EL (cell line): Measurements from ENCODE around the gene MTR.

ENCODE experiments used
- DNase-seq: peaks from one replicate; pipeline ENCODE4 v3.0.0-alpha.2; 2016

The MTR gene

DNA sequence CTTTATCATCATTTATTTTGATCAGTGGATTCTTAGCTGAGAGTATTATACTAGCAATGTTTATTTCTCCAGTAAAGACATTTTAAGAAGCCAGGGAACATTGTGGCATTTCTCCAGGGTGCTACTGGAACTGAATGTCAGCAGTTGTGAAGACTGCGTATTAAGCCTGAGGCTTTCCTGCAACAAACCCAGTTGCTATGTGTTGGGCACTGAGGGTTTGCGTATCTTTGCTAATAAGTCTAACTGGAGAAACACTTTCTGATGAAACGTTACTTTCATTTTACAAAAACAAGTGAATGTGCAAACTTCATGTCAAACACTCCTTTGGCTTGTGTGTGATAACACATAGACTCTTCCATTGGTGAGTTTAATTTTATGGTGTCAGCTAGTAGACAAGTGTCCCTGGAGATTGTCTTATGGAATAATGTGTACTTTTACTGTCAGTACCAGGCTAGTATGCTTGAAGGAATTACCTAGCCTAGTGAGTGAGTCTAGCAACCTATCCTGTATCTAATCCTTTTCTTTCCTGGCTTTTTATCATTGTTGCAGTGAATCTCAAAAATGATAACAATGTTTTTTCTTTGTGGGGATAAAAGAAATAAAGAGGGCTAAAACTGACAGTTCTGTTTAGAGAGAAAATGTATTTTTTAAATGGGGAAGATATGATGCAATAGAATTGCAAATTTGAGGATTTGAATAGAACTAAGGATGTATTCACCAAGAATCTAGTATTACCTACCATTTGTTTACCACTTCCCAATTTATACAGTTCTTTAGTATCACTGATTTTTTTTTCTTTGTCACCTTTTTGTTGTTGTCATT lies 70.1 kb downstream of the MTR start:
- DNase-seq, result no peak

DNA sequence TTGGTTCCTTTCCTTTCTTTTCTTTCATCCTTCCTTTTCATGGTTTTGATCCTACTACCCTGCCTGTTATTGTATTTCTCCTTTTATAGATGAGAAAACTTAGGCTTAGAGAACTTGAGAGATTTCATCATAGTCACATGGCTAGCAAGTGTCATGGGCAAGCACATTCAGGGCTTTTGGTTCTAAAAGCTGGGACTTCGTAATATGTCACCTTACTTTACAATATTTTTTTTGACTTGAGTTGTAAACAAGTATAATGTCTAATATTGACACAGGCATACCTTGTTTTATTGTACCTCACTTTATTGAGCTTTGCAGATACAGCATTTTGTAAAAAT lies 70.7 kb downstream of the MTR start:
- no peak for DNase-seq

DNA sequence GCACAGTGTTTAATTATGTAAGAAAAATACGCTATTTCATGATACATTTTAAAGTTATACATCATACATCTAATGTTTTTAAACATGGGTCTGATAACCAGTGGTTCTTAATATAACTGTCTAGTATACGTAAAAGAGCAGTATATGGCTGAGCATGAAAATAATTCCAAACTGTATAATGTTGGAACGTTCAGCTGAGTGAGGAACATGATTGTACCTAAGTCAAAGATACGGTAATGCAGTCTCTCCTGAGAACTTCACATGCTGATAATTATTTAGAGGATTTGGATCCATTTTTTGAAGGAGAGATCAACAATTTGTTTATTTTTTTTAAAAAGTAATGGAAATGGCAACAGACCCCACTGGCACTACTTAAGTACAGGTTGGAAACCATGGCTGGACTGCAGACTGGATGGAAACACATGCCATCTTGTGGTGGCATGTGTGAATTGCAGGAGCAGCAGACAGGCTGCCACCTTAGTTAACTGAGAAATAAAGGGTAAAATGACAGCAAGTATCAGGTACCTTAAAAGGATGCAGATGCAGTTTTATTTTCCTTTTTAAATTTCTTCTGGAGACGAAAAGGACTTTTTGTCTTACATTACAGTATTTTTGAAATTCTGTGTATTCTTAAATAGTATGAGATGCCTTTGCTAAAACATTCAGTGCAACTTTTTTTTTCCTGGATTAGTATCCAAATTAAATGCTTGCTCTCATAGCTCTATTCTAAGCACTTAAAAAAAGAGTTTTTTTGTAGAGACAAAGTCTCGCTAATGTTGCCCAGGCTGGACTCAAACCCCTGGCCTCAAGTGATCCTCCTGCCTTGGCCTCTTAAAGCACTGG lies 73.8 kb downstream of the MTR start:
- peak; percentile 62 for DNase-seq

DNA sequence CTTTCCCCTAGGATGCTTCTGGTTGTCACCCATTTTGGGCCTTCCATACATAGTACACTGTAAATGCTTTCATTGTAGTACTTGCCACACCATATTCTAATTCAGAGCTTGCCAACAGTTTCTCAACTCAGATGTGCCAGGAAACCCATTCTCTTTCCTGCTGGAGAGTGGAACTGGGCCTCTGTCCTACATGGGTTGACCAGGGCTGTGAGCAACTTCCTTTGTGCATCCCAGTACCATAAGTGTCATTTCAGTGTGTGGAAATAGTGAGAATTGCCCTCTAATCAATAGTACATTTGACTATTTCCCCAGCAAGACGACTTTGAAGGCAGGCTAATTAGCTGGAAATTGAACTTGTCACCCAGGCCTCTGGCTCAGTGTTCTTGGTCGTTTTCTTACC lies 74.8 kb downstream of the MTR start:
- DNase-seq, result no peak

DNA sequence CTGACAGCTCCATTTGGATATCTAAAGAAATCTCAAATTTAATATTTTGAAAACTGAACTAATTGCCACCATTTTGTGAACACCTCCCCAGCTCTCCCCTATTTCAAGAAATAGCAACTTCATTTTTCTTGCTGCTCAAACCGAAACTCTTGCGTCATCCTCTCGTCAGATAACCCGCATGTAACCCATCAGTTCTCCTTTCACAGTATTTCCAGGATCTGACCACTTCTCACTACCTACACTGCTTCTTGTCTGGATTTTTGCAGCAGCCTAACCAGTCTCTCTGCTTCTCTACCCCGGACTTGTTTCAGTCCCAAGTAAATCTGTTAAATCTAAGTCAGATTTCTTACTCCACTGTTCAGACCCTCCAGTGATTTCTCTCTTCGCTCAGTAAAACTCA lies 75.6 kb downstream of the MTR start:
- no peak for DNase-seq

DNA sequence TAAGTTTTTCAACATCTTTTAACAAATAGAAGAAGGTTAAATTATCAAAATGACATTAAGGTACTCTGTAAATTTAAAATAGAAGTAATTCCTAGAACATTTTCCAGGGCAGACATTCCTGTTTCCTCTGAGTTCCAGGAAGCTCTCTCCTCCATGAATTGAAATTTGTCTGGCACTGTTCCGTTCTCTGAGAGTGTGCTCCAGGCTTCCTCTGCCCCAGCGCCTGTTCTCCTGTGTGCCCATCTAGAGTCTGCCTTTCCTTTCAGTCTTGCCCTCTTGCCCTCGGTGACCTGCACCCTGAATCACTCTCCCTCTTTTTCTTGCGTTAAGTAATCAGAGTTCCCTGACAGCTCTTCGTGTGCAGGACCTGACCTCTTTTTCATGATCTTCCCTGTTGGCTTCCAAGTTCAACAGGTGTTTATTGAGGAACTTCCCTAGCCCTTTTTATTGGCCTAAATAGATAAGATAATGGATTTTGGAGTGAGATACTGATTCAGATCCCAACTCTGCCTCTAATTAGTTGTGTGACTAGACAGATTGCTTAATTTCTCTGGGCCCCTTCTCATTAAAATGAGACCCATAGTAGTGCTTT lies 77.1 kb downstream of the MTR start:
- DNase-seq, result no peak

DNA sequence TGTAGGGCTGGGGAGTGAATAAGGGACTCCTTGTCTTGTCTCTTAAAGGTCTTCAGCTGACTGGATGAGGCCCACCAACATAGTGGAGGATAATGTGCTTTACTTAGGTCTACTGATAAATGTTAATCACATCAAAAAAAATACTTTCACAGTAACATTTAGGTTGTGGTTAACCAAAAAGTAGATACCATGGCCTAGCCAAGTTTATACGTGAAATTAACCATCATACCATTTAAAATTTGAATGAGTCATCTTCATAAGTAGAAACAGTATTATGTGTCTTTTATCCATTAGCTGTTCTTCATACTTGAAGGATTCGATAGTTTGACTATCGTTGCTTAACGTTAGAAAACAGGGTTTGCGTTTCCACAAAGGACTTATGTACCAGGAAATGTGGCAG lies 80.9 kb downstream of the MTR start:
- no peak for DNase-seq

DNA sequence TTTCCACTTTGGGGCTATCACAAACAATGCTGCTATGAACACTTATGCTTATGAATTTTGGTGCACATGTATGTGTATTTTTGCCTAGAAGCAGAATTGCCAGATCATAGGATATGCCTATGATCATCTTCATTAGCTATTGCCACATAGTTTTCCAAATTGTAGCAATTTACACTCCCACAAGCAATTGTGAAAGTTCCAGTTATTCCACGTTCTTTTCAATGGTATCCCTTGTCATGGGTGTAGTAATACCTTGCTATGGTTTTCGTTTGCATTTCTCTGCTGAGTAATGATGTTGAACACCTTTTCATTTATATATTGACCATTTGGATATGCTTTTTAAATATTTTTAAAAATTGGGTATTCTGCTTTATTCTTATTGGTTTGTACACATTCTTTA lies 82.6 kb downstream of the MTR start:
- no peak for DNase-seq

DNA sequence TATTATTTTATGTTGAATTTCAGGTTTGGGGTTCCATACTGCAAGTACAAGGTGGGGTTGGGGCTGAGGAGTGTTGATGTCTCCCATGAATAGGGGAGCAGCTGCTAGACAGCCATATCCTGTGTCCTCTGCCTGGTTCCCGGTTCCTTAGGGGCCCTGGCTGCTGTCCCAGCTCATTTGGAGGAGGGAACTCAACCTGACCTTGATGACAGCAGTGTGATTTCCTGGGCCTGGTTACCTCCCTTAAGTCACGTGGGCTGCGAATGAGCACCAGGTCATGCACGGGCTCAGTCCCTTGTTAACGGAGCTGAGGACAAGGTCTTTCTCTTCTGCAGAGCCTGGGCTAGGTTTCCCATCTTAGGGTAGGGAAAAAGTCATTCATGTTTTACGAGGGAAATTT lies 85.1 kb downstream of the MTR start:
- DNase-seq, result no peak

DNA sequence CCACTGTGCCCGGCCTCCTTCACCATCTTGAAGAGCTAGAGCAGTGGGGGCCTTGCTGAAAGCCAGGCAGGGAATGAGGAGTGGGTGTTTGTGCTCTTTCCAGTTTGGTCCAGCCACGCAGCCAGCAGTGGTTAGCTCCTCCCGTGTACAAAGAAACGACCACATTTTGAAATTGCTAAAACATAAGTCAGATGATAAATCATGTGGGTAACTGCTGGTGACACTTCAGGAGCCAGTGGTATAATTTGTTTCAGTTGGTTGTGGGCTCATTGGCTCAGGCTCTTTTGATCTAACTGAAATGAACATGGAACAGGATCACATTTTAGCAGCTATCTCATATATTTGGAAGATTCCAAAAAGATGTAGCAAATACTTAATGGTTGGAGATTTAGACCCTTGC lies 87.6 kb downstream of the MTR start:
- DNase-seq, result no peak

DNA sequence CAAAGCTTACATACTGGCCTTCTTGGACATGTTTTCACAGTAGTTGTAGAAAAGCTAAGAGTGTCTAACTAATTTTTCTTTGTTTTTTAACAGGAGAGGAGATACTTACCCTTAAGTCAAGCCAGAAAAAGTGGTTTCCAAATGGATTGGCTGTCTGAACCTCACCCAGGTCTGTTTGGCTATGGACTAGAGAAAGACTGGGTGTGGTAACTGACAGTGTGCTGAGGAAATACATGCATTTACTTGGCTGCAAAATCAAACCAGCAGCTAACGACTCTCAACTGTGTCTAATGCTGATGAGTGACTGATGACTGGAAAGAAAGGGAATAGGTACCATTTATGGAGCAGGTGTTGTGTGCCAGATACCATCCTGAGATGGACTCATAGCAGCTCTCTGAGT lies 91.1 kb downstream of the MTR start:
- no peak for DNase-seq

DNA sequence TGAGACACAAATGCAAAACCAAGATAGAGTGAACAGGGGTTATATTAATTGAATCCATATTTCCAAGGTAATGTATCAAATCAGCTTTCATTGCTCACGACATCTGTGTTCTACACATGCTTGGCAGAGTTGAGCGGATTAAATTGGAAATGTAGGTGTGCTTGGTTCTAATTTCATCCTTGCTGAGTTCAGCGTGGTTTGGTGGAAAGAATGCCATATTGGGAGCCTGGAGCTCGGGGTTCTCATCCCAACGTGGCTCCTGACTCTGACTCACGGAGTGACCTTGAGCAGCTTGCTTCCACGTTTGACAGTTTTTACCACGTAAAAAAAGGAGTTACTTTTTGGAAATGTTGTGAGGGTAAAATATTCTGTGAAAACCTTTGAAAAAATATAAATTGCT lies 92.0 kb downstream of the MTR start:
- DNase-seq, result no peak

DNA sequence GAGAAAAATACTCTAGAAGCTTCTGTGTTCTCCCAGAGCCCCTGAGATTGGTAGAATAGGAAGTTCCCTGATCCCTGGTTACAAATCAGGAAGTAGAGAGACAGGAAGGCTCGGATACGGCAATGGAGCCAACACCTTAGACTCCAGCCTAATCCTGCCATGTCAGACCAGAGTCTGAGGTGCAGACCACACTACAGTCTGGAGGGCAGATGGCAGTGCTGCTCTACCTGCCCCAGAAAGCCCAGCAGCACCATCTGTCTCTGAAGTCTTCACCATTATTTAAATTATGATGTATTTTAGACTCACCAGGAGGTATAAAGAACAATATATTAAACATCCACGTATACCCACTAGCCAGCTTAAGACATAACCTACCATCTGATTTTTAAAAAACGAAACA lies 93.0 kb downstream of the MTR start:
- DNase-seq, result no peak

DNA sequence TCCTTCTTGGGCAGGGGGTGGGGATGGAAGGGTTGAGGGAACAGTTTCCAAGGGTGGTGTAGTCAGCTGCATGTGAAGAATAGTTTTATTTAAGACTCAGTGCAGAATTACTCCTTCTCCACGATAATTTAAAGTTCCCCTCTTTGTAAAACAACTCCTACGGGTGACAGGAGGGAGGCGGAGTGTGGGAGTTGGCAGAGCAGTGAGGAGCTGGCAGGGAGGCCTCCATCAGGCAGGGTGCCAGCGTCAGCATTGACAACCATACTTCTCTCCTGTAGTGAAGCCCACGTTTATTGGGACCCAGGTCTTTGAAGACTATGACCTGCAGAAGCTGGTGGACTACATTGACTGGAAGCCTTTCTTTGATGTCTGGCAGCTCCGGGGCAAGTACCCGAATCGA lies 93.8 kb downstream of the MTR start:
- no peak for DNase-seq

DNA sequence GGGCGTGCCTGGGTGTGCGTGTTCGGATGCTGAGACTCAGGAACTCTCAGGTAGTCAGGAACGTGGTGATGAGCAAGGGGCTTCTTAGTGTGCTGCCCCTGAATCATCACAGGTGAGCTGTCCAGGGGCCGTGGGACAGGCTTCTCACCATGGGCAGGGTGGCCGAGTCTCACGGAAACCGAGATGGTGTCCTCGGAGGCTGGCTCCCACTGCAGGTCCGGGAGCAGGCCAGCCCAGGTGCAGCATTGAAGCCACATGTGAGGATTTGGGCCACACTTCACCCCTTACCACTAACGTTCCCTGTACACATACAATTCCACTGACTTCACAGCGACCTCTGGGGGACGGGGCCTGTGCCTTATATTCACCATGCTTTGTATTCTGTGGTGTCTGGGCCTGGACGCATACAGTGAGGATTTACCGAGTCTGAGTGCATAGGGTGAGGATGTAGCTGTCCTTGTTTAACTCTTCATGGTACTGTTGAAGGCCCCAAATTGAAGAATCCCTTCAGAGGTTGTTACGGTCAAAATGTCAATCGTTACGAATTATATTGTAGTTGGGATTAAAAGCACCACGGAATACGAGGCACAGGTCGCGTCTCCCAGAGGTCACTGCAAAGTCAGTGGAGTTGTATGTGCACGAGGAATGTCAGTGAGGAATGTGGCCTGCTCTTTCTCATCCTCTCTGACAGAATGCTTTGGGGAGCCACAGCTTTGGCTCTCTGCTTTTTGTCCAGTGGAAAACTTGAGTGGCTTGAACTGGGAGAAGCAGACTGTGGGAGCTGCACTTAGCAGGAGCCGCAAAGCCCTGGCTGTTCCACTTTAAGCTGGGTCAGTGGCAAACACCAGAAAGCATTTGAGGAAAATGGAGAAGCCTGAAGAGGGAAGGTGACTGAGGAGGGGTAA lies 95.3 kb downstream of the MTR start:
- peak; percentile 6 for DNase-seq

DNA sequence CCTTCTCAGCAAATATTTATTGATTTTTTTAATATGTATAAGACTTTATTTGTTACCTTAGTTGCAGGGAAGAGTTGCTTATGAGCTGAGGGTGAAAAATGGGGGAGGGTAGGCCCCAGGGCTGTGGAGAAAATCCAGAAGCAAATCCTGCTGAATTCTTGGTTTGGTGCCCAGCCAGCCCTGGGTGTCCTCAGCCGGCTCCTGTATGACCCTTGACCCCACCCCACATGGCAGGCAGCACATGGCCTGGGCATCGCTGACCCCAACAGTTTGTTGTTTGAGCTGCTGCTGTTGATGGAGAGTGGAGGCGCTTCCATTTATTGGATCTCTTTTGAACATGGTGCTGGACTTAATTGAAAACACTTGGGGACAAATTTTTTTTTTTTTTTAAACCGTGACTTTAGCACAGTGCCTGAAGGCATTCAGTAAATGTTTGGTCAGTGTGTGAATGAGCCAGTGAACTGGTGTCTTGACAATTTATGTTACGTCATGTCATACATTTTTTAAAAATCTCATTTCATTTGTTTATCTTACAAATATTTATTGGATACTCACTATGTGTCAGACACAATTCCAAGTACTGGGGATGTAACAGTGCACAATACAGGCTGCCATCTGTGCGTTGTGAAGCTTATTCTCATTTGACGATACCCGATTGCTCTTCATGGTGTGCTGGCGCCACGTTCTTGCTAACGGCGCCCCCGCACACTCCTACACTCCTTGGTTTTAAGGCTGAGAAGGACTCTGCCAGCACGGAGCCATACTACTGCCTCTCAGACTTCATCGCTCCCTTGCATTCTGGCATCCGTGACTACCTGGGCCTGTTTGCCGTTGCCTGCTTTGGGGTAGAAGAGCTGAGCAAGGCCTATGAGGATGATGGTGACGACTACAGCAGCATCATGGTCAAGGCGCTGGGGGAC lies 98.8 kb downstream of the MTR start:
- DNase-seq, result peak; percentile 89

DNA sequence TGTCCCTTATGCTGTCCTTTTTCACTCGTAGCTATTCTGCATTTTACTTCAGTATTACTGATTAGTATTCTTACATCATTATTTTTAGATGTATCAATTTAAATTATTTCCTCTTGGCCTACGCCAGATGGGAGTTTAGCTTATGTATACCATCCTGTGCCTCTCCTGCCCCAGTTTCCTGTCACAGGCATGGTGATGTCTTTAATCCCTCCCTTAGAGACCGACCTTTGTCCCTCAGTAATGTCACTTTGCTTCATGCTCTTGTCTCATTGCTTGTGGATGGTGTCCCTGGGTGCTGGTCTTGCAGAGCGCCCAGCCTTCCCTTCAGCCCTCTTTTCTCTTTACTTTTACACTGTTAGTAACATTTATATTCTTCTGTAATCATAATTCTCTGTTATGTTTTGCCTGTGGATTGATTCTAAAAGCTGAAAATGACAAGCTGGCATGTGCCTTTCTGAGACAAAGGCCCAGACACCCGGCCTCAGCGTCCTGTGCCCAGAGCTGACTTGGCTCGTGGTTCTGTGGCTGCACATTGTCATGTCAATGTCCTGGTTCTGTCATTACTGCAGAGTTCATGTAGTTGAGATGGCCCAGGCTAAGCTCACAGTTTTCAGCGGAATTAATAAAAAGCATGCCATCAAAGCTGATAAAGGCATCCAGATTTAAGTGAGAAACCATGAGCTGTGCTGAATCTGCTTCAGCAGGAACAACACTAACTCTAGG lies 100.7 kb downstream of the MTR start:
- no peak for DNase-seq

DNA sequence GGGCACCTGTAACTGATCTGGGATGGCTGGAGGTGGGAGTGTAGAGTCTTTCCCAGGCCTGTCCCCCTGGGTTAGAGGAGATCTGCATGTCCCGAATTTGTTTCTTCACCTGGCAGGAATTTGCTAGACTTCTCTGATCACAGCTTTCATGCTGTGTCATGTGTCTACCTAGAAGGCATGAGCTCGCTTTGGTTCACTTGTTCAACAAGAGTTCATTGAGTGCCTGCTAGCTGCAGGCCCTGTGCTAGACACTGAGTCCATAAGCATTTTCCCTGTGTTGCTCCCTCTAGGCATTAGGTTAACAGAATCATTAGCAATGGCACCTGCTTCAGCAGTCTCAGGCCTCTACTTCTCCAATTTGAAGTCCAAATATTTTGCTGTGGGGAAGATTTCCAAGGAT lies 101.6 kb downstream of the MTR start:
- no peak for DNase-seq

DNA sequence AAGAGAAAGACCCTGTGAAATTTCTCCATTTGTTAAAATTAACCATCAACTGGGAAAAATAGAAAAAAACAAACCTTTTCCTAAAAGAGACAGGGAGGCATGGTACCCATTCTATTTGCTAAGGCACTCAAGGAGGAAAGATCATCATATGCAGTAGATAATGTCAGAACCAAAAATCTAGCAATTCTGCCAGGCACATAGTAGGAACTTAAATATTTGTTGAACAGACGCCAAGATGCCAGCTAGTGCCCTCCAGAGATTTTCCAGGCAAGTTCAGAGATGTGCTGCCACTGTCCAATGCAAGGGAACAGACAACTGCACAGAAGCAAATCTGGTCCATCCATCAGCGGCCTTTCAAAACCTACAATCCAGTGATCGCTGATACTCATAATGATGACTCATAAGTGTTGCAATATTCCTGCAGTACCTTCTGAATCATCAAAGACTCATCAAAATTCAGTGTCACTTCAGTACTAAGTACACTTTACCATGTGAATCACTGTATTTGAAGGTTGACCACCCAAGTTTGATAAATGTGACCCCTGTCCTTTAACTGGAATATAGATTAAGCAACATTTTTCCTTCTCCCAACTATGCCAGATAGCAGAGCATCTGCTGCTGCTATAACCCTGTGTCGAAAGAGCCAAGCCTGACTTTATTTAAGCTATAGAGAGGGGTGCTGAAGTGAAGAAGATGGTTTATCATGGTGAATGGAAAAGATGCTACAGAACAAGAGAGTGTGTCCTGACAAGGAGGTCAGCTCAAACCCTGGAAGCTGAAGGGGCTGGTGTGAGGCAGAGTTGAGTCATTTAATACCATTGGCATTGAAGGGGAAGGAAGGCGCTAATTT lies 110.0 kb downstream of the MTR start:
- DNase-seq, result peak; percentile 85

DNA sequence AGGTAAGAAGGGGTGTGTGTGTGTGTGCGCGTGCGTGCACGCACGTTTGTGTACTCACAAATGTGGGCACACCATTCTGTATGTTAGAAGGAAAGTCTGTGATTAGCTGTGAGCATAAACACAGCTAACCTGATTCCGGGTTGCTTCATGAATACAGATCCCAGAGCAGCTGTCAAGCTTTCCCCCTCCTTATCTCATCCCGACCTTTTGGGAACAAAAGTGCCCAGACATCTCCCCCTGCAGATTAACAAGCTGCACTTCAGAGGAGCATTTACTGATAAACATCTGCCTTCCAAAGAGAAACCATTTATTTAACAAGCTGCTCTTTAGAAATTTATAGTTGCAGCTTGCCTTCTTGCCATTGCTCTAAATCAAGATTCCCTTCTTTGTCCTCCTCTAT lies 112.1 kb downstream of the MTR start:
- no peak for DNase-seq
